D721Med (cell line): ENCODE measurements around the gene PPRC1.

Source experiments
- DNase-seq: peaks from one replicate; pipeline ENCODE4 v3.0.0; 2011; ENCODE audit warnings: low spot score; ENCODE audit not compliant: insufficient read length
- FAIRE-seq: peaks from 2 replicates; lab custom pipeline; 2011; peaks lifted over from hg19 to GRCh38; lab: Jason Lieb, UNC
- TF ChIP-seq, protein P1 (sequence below): IDR thresholded peaks from 2 replicates; pipeline ENCODE4 v1.5.1; 2012; ENCODE audit warnings: mild to moderate bottlenecking, control low read depth; ENCODE audit not compliant: insufficient read depth; ENCODE audit errors: missing control alignments

The PPRC1 gene

DNA sequence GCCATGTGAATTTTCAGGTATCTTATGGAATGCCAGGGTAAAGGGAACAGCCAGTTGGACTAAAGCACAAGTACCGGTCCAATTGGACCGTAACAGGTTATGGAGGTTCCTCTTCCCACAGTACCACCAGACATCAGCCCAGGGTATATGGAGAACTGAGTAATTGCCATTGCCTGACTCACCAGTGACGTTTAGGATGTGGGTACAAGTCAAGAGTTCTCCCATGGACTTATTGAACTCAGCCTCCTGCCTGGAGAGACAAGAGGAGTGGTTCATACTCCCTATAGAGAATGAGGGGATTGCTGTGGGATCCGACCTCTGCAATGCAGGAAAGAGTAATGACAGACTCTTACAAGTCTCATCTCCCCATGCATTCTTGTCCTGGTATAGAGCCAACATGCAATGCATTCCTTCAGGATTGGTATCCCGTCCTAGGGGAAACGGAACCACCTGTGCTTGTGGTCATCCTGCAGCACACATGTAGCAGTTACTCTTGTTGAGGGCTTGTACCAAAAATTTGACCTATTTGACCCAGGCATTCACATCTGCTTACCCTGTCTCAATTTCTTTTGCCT lies 62.5 kb downstream of the PPRC1 start:
- TF ChIP-seq, protein P1, sequence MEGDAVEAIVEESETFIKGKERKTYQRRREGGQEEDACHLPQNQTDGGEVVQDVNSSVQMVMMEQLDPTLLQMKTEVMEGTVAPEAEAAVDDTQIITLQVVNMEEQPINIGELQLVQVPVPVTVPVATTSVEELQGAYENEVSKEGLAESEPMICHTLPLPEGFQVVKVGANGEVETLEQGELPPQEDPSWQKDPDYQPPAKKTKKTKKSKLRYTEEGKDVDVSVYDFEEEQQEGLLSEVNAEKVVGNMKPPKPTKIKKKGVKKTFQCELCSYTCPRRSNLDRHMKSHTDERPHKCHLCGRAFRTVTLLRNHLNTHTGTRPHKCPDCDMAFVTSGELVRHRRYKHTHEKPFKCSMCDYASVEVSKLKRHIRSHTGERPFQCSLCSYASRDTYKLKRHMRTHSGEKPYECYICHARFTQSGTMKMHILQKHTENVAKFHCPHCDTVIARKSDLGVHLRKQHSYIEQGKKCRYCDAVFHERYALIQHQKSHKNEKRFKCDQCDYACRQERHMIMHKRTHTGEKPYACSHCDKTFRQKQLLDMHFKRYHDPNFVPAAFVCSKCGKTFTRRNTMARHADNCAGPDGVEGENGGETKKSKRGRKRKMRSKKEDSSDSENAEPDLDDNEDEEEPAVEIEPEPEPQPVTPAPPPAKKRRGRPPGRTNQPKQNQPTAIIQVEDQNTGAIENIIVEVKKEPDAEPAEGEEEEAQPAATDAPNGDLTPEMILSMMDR, result no peak
- DNase-seq (no peak), FAIRE-seq (no peak)

DNA sequence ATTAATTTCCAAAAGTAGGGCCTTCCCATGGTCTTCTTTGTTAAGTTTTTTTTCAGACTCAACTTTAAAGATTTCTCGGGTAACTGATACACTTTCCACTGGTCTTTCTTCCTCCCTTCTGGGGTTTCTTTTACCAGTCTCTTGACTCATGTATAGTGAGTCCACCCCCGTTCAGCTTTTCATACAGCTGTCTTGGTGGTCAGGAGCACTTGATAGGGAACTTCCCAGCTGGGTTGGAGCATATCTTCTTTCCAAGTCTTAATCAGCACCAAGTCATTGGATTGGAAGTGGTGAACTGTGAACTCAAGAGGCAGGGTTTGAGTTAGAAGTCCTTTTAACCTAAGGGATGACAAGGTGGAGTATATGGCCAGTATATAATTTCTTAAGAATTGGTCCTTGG lies 64.1 kb downstream of the PPRC1 start:
- DNase-seq (no peak), FAIRE-seq (no peak)
- TF ChIP-seq, protein P1, result no peak

DNA sequence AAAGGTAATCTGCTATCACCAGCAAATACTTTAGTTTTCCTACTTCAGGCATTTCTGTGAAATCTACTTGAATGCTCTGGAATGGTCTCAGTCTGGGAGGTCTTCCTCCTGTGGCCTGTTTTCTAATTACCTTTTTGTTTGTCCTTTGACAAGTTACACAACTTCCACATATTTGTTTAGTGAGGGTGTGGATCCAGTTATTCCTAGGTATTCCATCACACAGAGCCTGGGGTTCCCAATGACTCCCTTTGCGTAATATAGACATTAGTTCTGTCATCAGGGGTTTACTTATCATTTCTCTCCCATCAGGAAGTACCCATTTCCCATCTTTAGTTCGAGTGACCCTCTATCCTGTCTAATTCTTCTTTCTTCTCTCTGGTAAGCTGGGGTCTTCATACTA lies 65.2 kb downstream of the PPRC1 start:
- DNase-seq, result no peak
- FAIRE-seq, result no peak
- TF ChIP-seq, protein P1, result no peak
